DOHH2 (cell line): Measurements from ENCODE around the gene ZNF738.

Source experiments
- H3F3A ChIP-seq: fragments of 200-600 bp; sonication (generic), shearing (Covaris generic); 2 replicates; pipeline ENCODE4 v1.6.0; 2016; ENCODE audit warnings: antibody characterized with exemption, mild to moderate bottlenecking; ENCODE audit not compliant: control insufficient read depth, insufficient read depth
- H3K27ac ChIP-seq: fragments of 200-600 bp; sonication (generic); 2 replicates; pipeline ENCODE4 v1.5.1; 2014; ENCODE audit warnings: low read depth, mild to moderate bottlenecking, low read length, moderate library complexity
- H3K27me3 ChIP-seq: fragments of 200-600 bp; sonication (generic); 2 replicates; pipeline ENCODE4 v1.6.1; 2014; ENCODE audit warnings: mild to moderate bottlenecking, low read length, mixed read lengths; ENCODE audit not compliant: control insufficient read depth
- H3K36me3 ChIP-seq: fragments of 200-600 bp; sonication (generic); 2 replicates; pipeline ENCODE4 v1.6.1; 2014; ENCODE audit warnings: mild to moderate bottlenecking, low read length, moderate library complexity, mixed read lengths; ENCODE audit not compliant: control insufficient read depth
- H3K4me1 ChIP-seq: fragments of 200-600 bp; sonication (generic); 2 replicates; pipeline ENCODE4 v1.6.1; 2014; ENCODE audit warnings: mild to moderate bottlenecking, low read length, mixed read lengths; ENCODE audit not compliant: control insufficient read depth
- H3K4me2 ChIP-seq: fragments of 200-600 bp; sonication (generic); 2 replicates; pipeline ENCODE4 v1.6.0; 2014; ENCODE audit warnings: mild to moderate bottlenecking, low read length, moderate library complexity
- H3K4me3 ChIP-seq: fragments of 200-600 bp; sonication (generic); 2 replicates; pipeline ENCODE4 v1.5.1; 2014; ENCODE audit warnings: mild to moderate bottlenecking, low read length, mixed read lengths
- H3K79me2 ChIP-seq: fragments of 200-600 bp; sonication (generic); 2 replicates; pipeline ENCODE4 v1.6.1; 2014; ENCODE audit warnings: mild to moderate bottlenecking, low read length, mixed read lengths; ENCODE audit not compliant: control insufficient read depth
- H3K9me2 ChIP-seq: fragments of 200-600 bp; sonication (generic); replicated peaks from 2 replicates; pipeline ENCODE4 v1.6.1; 2014; ENCODE audit warnings: mild to moderate bottlenecking, low read length, mixed read lengths; ENCODE audit not compliant: control insufficient read depth
- H3K9me3 ChIP-seq: fragments of 200-600 bp; sonication (generic); 2 replicates; pipeline ENCODE4 v1.6.1; 2014; ENCODE audit warnings: antibody characterized with exemption, low read length, mixed read lengths; ENCODE audit not compliant: control insufficient read depth, insufficient read depth
- H4K20me1 ChIP-seq: fragments of 200-600 bp; sonication (generic); 2 replicates; pipeline ENCODE4 v1.6.0; 2014; ENCODE audit warnings: low read depth, mild to moderate bottlenecking, antibody characterized with exemption, low read length, moderate library complexity; ENCODE audit not compliant: control insufficient read depth, insufficient read depth
- EZH2phosphoT487 ChIP-seq: fragments of 200-600 bp; sonication (generic); IDR thresholded peaks from 2 replicates; pipeline ENCODE4 v1.6.1; 2017; ENCODE audit warnings: borderline replicate concordance, mild to moderate bottlenecking, antibody characterized with exemption, low read length, moderate library complexity, mixed read lengths
- TF ChIP-seq, protein P1 (sequence below): fragments of 200-600 bp; sonication (generic); IDR thresholded peaks from one replicate; pipeline ENCODE4 v1.5.1; 2014; ENCODE audit warnings: antibody characterized with exemption, mild to moderate bottlenecking, low read depth, low read length; ENCODE audit not compliant: poor library complexity, severe bottlenecking

Gene ZNF738

GRCh38 chr19:21422244-21422643, 63.4 kb downstream of the ZNF738 start:
- Histone ChIP-seq H3F3A (no peaks in the 10 kb centered on the region), H3K4me3 (no peak overlapping the region), H3K36me3 (no peaks in the 10 kb centered on the region), H3K27me3 (no peaks in the 10 kb centered on the region), H3K9me2 (no peaks in the 10 kb centered on the region), H3K79me2 (no peaks in the 10 kb centered on the region), H3K4me2 (no peak overlapping the region), H3K9me3 (peaks cover 39% of the 10 kb centered on the region; the same call in 1 of the 2 replicates), H4K20me1 (no peaks in the 10 kb centered on the region), H3K27ac (no peak overlapping the region), H3K4me1 (no peaks in the 10 kb centered on the region)
- TF ChIP-seq, protein P1, sequence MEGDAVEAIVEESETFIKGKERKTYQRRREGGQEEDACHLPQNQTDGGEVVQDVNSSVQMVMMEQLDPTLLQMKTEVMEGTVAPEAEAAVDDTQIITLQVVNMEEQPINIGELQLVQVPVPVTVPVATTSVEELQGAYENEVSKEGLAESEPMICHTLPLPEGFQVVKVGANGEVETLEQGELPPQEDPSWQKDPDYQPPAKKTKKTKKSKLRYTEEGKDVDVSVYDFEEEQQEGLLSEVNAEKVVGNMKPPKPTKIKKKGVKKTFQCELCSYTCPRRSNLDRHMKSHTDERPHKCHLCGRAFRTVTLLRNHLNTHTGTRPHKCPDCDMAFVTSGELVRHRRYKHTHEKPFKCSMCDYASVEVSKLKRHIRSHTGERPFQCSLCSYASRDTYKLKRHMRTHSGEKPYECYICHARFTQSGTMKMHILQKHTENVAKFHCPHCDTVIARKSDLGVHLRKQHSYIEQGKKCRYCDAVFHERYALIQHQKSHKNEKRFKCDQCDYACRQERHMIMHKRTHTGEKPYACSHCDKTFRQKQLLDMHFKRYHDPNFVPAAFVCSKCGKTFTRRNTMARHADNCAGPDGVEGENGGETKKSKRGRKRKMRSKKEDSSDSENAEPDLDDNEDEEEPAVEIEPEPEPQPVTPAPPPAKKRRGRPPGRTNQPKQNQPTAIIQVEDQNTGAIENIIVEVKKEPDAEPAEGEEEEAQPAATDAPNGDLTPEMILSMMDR = no peak
- no peak for TF ChIP-seq EZH2phosphoT487

- no peaks in the 10 kb centered on the region for H4K20me1 ChIP-seq
- H3K27ac ChIP-seq = no peak overlapping the region
- H3K4me1 ChIP-seq = no peaks in the 10 kb centered on the region
- peaks cover 39% of the 10 kb centered on the region; the same call in 1 of the 2 replicates for H3K9me3 ChIP-seq
- no peak overlapping the region for H3K4me2 ChIP-seq
- H3K27me3 ChIP-seq = no peaks in the 10 kb centered on the region
- H3K9me2 ChIP-seq = no peaks in the 10 kb centered on the region
- H3F3A ChIP-seq = no peaks in the 10 kb centered on the region
- no peaks in the 10 kb centered on the region for H3K79me2 ChIP-seq
- H3K36me3 ChIP-seq = no peaks in the 10 kb centered on the region
- H3K4me3 ChIP-seq = no peak overlapping the region
- TF ChIP-seq, protein P1 = no peak
- TF ChIP-seq EZH2phosphoT487 = no peak
Measured at GRCh38 chr19:21423057-21424041, 64.5 kb downstream of the ZNF738 start.
